Medulla oblongata (tissue), 1 donor: ENCODE results near the gene TSSC4.
A peak's percentile ranks its signal among the peaks of the same experiment; 100 is the strongest.

Source experiments
- DNase-seq: peaks from one replicate; pipeline ENCODE4 v3.0.0-alpha.2; 2015; ENCODE audit errors: extremely low spot score

Gene TSSC4

GRCh38 chr11:2433106-2433925 lies 32.8 kb downstream of the TSSC4 start:
- DNase-seq = no peak

GRCh38 chr11:2434008-2434407 lies 33.5 kb downstream of the TSSC4 start:
- no peak for DNase-seq

DNA sequence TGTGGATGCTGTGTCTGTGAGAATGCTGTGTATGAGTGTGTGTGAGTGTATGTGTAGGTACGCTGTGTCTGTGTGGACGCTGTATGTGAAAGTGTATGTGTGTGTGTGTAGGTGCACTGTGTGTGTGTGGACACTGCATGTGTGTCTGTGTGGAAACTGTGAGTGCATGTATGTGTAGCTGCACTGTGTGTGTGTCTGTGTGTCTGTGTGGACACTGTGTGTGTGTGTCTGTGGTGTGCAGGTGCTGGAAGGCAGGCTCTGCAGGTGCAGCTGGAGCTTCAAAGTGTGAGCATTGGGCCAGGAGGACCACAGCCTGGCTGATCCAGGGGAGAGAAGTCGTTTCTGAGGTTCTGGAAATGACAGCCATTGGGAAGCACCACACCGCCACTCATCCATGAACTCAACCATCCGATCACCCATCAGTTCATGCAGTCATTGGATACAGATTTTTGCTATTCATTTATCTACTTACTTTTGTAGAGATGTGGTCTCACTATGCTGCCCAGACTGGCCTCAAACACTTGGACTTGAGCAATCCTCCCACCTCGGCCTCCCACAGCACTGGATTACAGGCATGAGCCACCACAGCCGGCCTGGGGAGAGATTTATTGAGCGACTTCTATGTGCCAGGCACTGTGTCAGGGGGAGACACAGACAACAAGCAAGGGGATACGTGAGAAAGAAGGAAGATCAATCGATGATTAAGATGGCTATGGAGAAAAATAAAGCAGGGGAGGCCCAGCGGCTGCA lies 34.1 kb downstream of the TSSC4 start:
- no peak for DNase-seq

DNA sequence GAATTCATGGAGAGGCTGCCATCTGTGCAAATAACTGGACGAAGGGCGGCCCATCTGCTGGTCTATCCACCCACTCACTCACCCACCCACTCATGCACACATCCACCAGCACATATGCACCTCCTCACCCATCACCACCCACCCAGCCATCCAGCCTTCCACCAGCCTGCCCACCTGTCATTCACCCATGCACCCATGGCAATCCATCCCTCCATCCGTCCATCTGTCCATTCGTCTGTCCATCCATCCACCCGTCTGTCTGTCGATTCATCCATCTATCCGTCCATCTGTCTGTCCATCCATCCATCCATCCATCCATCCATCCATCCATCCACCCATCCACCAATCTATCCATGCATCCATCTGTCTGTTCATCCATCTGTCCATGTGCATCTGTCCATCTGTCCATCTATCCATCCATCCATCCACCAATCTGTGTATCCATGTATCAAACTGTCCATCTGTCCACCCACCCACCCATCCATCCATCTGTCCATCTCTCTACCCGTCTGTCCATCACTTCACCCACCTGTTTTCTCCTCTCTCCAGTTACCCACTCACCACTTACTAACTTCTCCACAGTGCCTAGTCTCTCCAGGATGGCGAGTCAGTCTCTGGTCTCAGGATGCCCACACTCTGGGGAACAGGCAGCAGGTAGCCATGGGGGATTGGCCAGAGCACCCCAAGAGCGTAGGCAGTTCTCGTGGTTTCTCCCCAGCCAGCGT lies 34.9 kb downstream of the TSSC4 start:
- no peak for DNase-seq

DNA sequence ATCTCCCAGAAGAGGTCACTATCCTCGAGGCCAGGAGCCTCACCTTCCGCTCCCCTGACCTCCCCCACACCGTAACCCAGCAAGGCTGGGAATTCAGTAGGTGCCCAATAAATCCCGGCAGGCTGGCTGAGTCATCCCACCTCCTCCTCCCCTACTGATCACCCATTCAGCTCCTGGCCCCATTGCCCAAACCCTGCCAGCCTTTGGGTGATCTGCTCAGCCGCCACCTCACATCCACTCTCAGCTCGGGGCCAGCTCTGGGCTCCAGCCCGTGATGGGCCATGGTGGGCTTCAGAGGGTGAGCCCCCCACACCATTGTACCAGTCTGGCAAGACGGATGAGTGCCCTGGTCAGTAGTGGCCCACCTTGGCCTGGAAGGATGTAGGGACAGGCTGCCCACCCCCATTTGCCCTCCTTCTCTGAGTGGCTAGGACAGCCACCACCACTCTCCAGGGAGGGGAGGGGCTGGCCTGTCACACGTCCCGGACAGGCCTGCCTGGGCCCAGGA lies 35.5 kb downstream of the TSSC4 start:
- no peak for DNase-seq

DNA sequence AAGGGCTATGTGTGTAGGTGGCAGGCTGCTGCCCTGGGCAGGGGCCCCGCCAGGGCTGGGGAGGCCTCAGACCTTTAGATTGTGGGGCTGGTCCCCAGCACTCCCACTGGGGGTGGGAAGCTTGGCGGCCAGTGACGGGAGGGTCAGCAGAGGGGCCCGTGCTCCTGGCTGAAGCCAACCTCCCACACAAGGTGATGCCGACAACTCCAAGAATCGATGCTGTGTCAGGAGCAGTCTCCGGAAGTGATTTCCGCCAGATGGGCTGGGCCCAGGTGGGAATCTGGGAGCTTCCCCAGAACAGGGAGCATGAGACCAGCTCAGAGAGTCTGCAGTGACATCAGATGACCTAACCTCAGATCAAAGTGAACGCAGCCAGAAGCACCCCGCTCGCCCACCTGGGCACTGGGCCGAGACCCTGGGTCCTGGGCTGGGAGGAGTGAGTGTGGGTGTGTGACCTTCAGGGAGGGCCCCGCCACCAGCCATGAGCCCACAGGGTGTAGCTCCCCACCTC lies 36.0 kb downstream of the TSSC4 start:
- DNase-seq = no peak

DNA sequence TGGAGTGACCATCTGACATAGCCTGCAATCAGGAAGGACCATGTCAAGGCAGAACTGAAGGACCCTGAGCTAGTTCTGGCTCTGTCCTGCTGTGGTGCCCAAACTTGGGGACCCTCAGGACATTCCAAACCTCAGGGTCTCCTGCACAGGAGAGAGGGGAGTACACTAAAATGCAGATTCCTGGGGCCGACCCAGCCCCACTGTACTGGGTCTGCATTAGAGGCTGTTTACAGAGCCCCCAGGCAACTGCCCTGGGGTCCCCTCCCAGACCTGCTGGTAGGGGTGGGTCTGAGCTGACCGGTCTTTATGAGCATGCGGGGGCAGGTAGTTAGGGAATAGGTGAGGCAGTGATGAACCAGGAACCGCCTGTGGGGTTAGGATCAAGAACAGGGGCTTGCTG lies 37.0 kb downstream of the TSSC4 start:
- no peak for DNase-seq

DNA sequence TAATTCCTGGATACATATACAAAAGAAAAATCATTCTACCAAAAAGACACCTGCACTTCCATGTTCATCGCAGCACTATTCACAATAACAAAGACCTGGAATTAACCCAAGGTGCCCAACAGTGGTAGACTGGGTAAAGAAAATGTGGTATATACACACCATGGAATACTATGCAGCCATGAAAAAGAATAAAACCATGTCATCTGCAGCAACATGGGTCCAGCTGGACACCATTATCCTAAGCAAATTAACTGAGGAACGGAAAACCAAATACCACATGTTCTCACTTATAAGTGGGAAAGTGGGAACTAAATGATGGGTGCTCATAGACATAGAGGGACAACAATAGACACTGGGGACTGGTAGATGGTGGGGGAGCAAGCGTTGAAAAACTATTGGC lies 39.3 kb downstream of the TSSC4 start:
- no peak for DNase-seq

DNA sequence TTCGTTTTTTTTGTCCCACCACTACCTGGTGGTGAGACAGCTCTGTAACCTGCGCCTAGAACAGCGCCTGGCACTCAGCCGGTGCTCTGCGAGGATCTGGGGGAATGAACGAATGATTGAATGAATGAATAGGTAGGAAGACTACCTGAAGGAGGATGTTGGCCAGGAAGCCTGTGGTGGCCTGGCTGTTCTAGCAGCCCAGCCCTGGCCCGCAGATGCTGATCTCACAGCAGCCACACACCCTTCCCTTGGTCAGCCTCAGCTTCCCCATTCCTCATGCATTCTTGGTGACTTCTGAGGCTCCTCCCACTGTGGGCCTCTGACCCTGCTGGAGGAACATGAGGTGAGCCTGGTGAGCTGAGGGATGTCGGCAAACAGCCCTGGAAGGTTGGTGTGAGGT lies 40.1 kb downstream of the TSSC4 start:
- DNase-seq = no peak

DNA sequence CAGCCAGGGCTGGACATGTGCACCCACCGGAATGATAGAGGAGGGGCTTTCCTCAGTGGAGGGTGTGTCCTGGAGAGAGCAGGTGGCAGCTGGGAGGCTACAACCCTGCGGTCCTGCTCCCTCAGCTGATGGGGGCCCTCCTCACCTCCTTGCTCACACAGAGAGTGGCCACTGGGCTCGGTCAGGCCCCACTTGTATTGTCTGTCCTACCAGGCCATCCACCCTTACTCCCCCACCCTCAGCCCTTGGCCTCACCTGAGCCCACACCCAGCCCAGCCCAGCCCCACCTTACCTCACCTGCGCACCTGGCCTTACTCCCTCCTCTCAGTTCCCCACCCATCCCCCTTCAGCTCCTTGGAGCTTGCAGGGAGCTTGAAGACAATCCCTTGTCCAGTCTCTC lies 40.6 kb downstream of the TSSC4 start:
- no peak for DNase-seq

GRCh38 chr11:2442589-2442988 lies 42.0 kb downstream of the TSSC4 start:
- DNase-seq = no peak

GRCh38 chr11:2443406-2443805 lies 42.9 kb downstream of the TSSC4 start:
- DNase-seq = no peak

- no peak for DNase-seq
Measured at GRCh38 chr11:2443881-2444820, 43.6 kb downstream of the TSSC4 start, which contains the start of gene TRPM5. TRPM5 (minus strand) TSS chr11:2444514; CDS start chr11:2423036, 21,478 bp downstream.

DNA sequence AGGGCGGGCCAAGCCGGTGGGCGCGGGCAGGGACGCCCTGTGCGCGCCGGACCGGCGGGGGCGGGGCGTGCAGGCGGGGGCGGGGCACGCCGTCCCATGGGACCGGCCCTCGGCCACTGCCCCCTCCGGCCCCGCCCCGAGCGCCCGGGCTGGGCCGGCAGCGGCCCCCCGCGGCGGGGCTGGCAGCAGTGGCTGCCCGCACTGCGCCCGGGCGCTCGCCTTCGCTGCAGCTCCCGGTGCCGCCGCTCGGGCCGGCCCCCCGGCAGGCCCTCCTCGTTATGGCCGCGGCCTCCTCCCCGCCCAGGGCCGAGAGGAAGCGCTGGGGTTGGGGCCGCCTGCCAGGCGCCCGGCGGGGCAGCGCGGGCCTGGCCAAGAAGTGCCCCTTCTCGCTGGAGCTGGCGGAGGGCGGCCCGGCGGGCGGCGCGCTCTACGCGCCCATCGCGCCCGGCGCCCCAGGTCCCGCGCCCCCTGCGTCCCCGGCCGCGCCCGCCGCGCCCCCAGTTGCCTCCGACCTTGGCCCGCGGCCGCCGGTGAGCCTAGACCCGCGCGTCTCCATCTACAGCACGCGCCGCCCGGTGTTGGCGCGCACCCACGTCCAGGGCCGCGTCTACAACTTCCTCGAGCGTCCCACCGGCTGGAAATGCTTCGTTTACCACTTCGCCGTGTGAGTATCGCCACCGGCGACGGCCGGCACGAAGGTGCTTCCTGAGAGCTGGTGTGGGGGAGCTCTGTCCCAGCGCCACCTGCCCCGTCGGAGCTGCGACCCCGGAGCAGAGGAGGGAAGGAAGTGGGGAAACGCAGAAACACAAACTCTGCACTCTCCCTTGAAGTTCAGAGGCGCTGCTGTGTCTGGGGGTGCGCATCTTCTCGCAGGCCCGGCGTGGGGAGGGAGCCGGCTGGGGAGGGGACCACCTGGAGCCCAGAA lies 44.5 kb downstream of the TSSC4 start, which contains the start of gene KCNQ1:
Gene KCNQ1 (plus strand): TSS at position 188 of the 925 bp plus-strand sequence. CDS start 91 bp downstream, at position 279.
- peak; percentile 19 for DNase-seq

GRCh38 chr11:2445746-2446551 lies 45.4 kb downstream of the TSSC4 start:
- DNase-seq = no peak

GRCh38 chr11:2446590-2447252 lies 46.2 kb downstream of the TSSC4 start:
- peak; percentile 40 for DNase-seq

DNA sequence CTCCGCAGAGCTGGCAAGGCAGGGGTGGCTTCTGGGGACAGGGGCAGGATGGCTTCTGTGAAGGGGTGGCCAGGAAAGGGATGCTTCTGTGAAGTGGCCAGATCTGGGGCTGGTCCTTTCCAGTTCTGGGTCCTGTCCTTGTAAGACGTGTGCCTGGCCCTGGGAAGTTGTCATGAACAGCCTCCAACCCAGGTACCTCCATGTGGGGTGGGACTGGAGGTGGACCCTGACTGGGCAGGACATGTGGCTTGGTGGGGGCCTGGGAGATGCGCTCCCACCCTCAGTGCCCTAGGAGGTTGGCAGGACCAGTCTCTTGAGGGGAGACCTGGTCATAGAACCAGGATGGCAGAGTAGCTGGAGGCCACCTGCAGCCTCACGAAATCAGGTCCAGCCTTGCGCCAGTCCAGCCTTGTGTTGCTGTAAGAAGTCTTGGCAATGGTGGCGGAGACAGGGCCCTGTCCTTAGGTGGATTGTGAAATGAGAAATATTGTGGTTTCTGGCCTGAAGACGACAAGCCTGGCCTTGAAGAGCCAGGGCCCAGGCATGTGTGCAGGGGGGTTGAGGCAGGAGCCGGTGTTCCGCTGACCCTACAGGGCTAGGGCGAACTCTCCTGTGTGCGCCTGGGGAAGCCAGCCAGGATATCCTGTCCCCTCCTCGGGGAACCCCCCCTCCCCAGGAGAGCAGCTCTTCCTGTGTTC lies 46.9 kb downstream of the TSSC4 start:
- DNase-seq = no peak
